Forelimb muscle (tissue), 1 donor: Measurements from ENCODE around the gene CCDC167. TPM values are rescaled to one million over a fixed set of nuclear protein-coding genes. Genes with fewer than 3 reads are reported as not detected.

Source experiments
- polyA plus RNA-seq: library from polyadenylated mRNA; unstranded; fragments of 120-200 nt; gene quantifications from one replicate; pipeline ENCODE4 v1.2.1, GENCODE V29; 2013; ENCODE audit not compliant: insufficient read length

Gene CCDC167
- polyA plus RNA-seq, 1 donor: 19.0 TPM

Other genes with a start within 250 kb of the CCDC167 start
- 6.6 TPM for gene TBC1D22B, start 242.1 kb downstream of the CCDC167 start, polyA plus RNA-seq
- gene TMEM217, start 241.7 kb downstream of the CCDC167 start, polyA plus RNA-seq: 0.71 TPM
- 15.8 TPM for gene RNF8, start 145.9 kb downstream of the CCDC167 start, polyA plus RNA-seq
- 32.9 TPM for gene CMTR1, start 66.7 kb downstream of the CCDC167 start, polyA plus RNA-seq
- 15.7 TPM for gene MDGA1, start 198.0 kb upstream of the CCDC167 start, polyA plus RNA-seq